Bronchial epithelial cell (primary cell): Measurements from ENCODE around the gene TTLL9. TPM values are rescaled to one million over a fixed set of nuclear protein-coding genes. Genes with fewer than 3 reads are reported as not detected.

Experiments used
- DNase-seq: peaks from one replicate; pipeline ENCODE4 v3.0.0-alpha.2; 2010; ENCODE audit warnings: low read depth
- FAIRE-seq: peaks from 2 replicates; lab custom pipeline; 2011; peaks lifted over from hg19 to GRCh38; lab: Jason Lieb, UNC
- H3K27me3 ChIP-seq: 2 replicates; pipeline ENCODE4 v1.5.1; 2011; ENCODE audit warnings: low read length; ENCODE audit not compliant: control insufficient read depth, insufficient read depth
- H3K36me3 ChIP-seq: 2 replicates; pipeline ENCODE4 v1.5.1; 2011; ENCODE audit warnings: low read length; ENCODE audit not compliant: control insufficient read depth, insufficient read depth
- H3K4me3 ChIP-seq: 2 replicates; pipeline ENCODE4 v1.5.1; 2011; ENCODE audit warnings: mild to moderate bottlenecking, low read depth, low read length, control low read depth
- CTCF ChIP-seq: IDR thresholded peaks from 2 replicates; pipeline ENCODE4 v1.5.1; 2011; ENCODE audit warnings: mild to moderate bottlenecking, moderate library complexity, low read length, control low read depth, inconsistent platforms; ENCODE audit not compliant: insufficient read depth, severe bottlenecking
- total RNA-seq: library from RNA; depleted of rRNA; stranded (reverse); fragments of >200 nt; gene quantifications from 2 replicates; pipeline ENCODE4 v1.2.1, GENCODE V29; 2014

The TTLL9 gene
- total RNA-seq, 1 donor from 2014 or later = not detected

- FAIRE-seq (no peak), DNase-seq (peak; percentile 71)
- TF ChIP-seq CTCF = no peak
- Histone ChIP-seq H3K4me3 (no peak overlapping the region), H3K27me3 (peaks cover 6% of the 10 kb centered on the region), H3K36me3 (no peaks in the 10 kb centered on the region)
Measured at GRCh38 chr20:31835977-31836852, 34.2 kb upstream of the TTLL9 start.

- no peak for FAIRE-seq
- Histone ChIP-seq H3K36me3 (no peaks in the 10 kb centered on the region), H3K27me3 (peaks cover 7% of the 10 kb centered on the region), H3K4me3 (no peak overlapping the region)
- no peak for TF ChIP-seq CTCF
- no peak for DNase-seq
Measured at GRCh38 chr20:31836853-31837608, 33.4 kb upstream of the TTLL9 start.

DNA sequence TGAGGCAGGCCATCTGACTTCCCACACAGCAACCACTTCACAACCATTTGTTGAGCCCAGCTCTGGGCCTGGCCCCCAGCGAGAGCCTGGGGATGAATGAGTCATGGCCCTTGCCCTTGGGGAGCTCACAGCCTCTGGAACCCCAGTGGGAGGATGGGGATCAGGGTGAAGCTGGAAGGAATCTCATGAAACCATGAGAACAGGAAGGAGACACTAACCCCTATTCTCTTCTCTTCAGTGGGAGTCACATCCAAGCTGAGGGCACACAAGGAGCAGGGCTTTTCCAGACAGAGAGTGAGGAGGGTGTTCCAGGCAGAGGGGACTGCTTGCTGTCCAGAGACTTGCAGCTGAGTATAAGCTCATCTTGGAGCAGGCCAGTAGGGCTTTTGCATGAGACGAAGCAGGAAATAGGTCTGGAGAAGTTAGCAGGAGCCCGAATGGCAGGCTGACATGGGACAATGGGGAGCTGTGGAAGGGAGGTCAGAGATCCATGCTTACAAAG lies 32.5 kb upstream of the TTLL9 start:
- no peak overlapping the region for H3K4me3 ChIP-seq
- peaks cover 7% of the 10 kb centered on the region for H3K27me3 ChIP-seq
- no peaks in the 10 kb centered on the region for H3K36me3 ChIP-seq
- FAIRE-seq = no peak
- no peak for DNase-seq
- no peak for TF ChIP-seq CTCF

GRCh38 chr20:31838646-31839292 lies 31.7 kb upstream of the TTLL9 start:
- Histone ChIP-seq H3K27me3 (peaks cover 5% of the 10 kb centered on the region), H3K4me3 (no peak overlapping the region), H3K36me3 (no peaks in the 10 kb centered on the region)
- TF ChIP-seq CTCF = no peak
- no peak for DNase-seq
- FAIRE-seq = no peak

DNA sequence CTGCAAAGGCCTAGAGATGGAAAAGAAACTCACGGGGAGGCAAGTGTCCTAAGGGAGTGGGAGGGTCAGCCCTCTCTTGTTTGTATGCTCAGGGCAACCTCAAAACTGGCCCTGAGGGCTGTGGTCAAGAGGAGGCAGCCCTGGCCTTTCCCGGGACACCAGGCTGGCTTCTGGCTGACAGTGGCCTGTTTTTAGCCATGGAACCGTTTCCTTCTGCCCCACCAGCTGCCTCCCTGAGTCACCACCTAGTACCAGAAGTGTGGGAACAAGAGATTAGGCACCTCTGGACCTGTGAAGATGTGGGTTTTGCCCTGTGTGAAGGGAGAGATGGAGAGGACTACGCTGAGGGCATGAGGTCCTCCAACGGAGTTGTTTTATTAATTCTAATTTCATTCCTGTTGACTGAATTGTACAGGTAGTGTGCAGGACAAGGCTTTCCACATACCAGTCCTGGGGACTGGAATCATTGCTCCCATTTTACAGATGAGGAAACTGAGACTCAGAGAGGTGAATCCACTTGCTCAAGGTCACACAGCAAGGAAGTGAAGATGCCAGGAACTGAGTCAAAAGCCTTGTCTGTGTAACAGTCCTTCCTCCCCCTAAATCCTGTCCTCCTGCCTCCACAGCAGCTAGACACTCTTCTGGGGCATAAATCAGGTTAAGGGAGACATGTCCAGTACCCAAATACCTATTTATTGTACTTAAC lies 30.5 kb upstream of the TTLL9 start:
- no peak overlapping the region for H3K4me3 ChIP-seq
- peaks cover 5% of the 10 kb centered on the region for H3K27me3 ChIP-seq
- DNase-seq (no peak), FAIRE-seq (no peak)
- no peak for TF ChIP-seq CTCF
- H3K36me3 ChIP-seq = no peaks in the 10 kb centered on the region
